GM21367 (cell line): Measurements from ENCODE around the gene MRPL4.
"Not testable (repeated sequence)": the region's sequence is repeated elsewhere in the genome, so short reads cannot be mapped to it uniquely, and the experiment has no call there.

ENCODE experiments used
- ATAC-seq: cut with Tn5 transposase; IDR thresholded peaks from one replicate; pipeline ENCODE4 v1.9.1; 2021; ENCODE audit not compliant: unreplicated experiment

The MRPL4 gene

DNA sequence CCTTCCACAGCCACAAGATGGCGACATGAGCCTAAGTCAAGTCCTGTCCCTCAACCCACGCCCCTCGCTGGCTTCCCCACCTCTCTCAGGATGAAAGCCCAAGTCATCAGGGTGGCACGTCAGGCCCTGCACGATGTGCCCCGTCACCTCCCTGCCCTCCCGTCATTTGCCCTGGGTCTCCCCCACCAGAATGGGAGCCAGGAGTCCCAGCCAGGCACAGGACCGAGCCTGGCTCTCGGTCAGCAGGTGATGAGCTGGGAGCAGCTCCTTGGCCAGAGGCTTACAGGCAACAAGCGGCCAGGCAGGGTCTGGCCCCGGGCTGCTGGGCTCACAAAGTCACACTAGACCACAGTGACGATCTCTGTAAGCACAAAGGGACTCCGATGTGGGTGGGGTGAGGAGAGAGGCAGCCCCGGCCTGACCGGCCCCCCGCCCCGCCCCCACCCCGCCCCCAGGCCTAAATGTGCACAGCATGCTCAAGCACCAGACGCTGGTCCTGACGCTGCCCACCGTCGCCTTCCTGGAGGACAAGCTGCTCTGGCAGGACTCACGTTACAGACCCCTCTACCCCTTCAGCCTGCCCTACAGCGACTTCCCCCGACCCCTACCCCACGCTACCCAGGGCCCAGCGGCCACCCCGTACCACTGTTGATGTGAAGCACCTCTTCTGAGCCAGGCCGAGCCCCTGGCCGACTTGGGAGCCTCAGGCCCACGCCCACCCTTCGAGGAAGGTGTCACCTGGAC lies 7.3 kb downstream of the MRPL4 start:
- ATAC-seq = no peak

DNA sequence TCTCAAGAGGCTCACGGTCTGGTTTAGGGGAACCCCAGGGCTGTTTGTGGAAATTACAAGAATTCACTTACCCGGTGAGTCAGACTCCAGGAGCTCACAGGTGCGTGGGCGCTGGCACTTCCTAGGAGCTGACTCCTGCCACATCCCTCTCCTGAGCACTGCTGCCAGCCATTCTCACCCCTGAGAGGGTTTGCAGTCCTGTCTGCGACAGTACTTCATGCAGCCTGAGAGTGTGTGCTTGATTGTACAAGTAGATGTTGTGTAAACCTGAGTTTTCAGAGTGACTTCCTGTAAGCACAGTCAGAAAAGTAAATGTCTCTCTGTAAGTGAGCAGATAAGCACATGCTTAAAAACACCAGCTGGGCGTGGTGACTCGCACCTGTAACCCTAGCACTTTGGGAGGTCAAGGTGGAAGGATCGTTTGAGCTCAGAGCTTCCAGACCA lies 8.1 kb downstream of the MRPL4 start:
- ATAC-seq = no peak

DNA sequence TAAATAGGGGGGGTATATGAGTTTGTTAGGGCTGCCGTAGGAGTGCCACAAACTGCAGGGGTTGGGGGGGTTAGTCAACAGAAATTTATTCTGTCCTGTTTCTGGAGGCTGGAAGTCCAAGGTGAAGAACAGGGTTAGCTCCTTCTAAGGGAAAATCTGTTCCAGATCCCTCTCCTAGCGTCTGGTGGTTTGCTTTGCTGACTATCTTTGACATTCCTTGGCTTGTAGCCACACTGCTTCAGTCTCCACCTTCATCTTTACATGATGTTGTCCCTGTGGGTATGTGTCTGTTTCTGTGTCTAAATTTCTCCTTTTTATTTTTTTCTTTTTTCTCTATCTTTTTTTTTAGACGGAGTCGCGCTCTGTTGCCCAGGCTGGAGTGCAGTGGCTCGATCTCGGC lies 10.8 kb downstream of the MRPL4 start:
- ATAC-seq = no peak

DNA sequence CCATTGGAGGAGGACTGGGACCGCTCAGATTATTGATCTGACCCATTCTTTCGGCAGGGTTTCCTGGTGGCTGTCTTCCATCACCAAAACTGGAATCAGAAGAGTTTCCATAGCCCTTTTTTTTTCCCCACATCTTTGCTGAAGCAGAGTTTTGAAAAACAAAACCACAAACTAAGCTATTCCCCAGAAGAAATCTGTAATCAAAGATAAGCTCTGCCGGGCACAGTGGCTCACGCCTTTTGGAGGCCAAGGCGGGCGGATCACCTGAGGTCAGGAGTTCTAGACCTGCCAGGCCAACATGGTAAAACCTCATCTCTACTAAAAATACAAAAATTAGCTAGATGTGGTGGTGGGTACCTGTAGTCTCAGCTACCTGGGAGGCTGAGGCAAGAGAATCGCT lies 14.7 kb downstream of the MRPL4 start:
- ATAC-seq = no peak

DNA sequence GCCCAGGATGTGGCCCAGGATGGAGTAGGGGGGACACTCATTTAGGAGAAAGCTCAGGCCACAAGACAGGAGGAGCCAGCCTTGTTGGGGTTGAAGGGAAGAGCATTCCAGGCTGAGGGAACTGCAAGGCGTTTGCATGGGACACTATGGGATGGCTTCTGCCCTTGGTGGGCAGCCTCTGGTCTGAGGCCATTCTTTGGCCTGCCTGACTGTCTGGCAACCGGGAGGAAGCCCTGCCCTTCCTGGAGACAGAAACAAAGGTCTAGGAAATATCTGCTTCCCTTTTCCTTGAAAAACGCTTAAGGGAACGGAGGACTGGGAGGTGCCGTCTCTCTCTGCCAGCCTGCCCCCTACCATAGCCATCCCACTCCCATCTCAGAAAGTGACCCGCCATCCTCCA lies 16.1 kb downstream of the MRPL4 start:
- no peak for ATAC-seq

DNA sequence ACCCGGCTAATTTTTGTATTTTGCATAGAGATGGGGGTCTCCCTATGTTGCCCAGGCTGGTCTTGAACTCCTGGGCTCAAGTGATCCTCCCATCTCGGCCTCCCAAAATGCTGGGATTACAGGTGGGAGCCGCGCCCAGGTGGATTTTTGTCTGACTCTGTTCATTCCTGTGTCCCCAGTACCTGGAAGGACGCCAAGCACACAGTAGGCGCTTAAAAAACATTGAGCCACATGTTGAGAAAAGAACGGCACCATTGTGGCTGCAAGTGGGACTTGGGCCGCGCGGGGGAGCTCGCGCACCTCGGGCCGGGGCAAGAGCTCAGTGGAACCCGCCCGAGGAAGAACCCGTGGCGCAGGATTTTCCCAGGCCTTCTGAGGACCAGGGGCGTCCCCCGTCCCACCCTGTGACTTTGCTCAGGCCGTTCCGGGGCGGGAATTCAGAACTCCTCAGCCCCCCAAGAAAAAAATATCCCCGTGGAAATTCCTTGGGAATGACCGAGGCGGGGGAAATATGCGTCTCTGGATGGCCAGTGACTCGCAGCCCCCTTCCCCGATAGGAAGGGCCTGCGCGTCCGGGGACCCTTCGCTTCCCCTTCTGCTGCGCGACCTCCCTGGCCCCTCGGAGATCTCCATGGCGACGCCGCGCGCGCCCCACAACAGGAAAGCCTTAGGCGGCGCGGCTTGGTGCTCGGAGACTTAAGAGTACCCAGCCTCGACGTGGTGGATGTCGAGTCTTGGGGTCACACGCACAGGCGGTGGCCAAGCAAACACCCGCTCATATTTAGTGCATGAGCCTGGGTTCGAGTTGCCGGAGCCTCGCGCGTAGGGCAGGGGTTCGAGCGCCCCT lies 17.5 kb downstream of the MRPL4 start:
- ATAC-seq = no peak

DNA sequence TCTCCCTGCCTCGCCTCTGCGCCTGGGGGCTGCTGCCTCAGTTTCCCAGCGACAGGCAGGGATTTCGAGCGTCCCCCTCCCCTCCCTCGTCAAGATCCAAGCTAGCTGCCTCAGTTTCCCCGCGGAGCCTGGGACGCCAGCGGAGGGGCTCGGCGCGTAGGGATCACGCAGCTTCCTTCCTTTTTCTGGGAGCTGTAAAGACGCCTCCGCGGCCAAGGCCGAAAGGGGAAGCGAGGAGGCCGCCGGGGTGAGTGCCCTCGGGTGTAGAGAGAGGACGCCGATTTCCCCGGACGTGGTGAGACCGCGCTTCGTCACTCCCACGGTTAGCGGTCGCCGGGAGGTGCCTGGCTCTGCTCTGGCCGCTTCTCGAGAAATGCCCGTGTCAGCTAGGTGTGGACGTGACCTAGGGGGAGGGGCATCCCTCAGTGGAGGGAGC lies 18.2 kb downstream of the MRPL4 start:
- no peak for ATAC-seq

DNA sequence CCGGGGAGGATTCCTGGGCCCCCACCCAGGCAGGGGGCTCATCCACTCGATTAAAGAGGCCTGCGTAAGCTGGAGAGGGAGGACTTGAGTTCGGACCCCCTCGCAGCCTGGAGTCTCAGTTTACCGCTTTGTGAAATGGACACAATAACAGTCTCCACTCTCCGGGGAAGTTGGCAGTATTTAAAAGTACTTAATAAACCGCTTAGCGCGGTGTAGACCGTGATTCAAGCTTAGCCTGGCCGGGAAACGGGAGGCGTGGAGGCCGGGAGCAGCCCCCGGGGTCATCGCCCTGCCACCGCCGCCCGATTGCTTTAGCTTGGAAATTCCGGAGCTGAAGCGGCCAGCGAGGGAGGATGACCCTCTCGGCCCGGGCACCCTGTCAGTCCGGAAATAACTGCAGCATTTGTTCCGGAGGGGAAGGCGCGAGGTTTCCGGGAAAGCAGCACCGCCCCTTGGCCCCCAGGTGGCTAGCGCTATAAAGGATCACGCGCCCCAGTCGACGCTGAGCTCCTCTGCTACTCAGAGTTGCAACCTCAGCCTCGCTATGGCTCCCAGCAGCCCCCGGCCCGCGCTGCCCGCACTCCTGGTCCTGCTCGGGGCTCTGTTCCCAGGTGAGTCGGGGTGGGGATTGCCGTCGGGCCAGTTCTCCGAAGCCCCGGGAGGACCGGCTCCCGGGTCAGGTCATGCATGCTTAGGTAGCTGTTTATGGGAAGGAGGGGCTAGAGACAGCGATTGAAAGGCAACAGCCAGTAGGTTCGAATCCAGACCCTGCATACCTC lies 18.8 kb downstream of the MRPL4 start, which contains the start of gene ICAM1:
TSS of gene ICAM1 (plus strand) at position 505 of the 779 bp plus-strand sequence. CDS start at position 545, 40 bp downstream.
- no peak for ATAC-seq

DNA sequence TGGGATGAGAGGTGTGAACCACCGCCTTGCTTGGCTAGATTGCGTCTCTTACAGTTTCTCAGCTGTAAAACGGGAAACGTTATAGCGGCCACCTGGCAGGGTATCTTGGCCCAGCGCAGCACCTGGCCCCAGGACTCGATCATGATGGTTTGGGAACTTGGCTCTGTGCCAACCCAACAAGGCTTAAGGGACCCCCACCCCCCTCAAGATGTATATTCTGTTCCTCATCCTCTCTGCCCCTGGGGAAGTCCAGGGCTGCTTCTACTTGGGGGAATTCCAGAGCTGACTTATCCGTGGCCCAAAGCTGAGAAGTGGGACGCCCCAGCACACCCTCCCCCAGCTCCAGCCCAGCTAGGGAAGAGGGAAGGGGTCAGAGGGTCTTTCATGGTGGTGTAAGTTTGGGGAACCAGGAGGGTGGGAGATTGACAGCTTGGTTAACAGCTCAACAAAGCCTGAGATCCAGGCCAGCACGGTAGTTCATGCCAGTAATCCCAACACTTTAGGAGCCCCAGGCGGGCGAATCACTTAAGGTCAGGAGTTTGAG lies 19.6 kb downstream of the MRPL4 start:
- no peak for ATAC-seq

DNA sequence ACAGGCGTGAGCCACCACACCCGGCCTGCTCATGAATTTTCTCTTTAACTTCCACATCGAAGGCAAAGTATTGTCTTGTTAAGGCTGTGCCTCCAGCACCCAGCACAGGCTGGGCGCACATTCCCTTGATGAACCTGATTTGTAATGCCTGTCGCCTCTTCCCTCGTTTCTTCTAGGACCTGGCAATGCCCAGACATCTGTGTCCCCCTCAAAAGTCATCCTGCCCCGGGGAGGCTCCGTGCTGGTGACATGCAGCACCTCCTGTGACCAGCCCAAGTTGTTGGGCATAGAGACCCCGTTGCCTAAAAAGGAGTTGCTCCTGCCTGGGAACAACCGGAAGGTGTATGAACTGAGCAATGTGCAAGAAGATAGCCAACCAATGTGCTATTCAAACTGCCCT lies 22.6 kb downstream of the MRPL4 start:
- ATAC-seq = no peak

DNA sequence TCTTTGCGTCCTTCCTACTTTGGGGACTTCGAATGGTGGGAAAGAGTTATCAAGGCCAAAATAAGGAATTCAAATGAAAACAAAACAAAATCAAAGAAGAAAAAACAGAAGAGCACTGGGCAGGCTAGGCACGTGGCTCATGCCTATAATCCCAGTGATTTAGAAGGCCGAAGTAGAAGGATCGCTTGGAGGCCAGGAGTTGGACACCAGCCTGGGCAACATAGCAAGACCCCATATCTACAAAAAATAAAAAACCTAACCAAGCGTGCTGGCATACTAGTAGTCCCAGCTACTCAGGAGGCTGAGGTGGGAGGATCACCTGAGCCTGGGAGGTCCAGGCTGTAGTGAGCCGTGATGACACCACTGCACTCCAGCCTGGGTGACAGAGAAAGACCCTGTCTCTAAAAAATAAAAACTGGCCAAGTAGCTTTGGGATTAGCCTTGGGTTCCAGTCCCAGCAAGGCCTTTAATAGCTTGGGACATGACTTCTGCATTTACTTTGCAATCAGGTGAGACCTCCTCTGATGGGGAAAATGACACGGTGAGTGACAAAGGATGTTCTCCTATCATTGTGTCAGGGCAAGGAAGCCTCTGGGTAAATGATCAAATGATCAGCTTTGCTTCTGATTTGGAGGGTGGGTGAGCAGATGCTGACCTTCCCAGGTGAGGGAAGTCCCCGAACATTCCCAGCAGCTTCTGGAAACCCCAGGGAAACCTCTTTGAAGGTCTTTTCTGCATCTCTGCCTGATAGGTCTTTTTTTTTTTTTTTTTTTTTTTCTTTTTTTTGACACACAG lies 26.0 kb downstream of the MRPL4 start:
- no peak for ATAC-seq

DNA sequence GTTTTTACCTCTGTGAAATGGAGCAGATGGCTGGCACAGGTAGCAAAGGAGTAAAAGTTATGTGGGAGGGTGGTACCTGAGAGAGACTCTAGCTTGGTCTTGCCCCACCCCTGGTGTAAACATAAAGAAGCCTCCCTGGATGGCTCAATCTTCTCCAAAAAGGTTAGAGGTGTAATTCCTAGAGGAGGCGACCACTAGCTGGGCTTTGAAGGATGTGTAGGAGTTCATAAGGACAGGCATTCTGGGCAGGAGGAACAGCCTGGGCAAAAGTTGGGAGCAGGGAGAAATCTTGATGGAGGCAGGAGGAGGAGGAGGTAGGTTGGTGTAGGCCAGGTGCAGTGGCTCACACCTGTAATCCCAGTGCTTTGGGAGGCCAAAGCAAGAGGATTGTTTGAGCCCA lies 26.9 kb downstream of the MRPL4 start:
- ATAC-seq = no peak

DNA sequence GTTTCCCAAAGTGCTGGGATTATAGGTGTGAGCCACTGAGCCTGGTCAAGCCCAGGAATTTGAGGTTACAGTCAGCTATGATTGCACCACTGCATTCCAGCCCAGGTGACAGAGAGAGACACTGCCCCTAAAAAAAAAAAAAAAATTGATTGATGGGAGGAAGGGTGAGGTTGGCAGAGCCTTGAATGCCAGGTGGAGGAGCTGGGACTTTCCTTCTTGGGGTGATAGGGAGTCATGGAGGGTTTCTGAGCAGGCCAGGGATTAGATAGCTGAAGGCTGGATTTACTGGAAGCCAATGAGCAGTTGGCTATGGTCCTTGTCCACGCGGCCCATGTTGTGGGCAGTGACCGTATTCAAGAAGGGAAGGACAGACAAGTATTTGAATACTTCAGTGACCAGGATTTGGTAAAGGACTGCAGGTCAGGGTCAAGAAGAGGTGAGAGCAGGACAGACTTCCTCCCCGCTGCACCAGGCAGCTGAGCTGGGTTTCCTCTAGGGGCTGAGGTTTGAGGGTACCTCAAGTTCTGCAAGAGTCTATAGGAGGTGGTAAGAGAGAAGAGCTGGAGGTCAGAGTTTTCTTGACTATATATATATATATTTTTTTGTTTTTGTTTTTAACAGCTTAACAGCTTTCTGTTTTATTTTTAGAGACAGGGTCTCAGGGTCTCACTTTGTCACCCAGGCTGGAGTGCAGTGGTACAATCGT lies 27.9 kb downstream of the MRPL4 start:
- ATAC-seq = no peak

DNA sequence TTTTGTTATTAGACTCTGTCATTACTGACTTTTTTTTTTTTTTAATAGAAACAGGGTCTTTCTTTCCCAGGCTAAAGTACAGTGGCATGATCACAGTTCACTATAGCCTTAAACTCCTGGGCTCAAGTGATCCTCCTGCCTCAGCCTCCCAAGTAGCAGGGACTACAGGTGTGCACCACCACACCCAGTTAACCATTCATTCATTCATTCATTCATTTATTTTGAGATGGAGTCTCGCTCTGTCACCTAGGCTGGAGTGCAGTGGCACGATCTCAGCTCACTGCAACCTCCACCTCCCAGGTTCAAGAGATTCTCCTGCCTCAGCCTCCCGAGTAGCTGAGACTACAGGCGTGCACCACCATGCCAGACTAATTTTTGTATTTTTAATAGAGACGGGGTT lies 30.0 kb downstream of the MRPL4 start:
- ATAC-seq = not testable (repeated sequence)

DNA sequence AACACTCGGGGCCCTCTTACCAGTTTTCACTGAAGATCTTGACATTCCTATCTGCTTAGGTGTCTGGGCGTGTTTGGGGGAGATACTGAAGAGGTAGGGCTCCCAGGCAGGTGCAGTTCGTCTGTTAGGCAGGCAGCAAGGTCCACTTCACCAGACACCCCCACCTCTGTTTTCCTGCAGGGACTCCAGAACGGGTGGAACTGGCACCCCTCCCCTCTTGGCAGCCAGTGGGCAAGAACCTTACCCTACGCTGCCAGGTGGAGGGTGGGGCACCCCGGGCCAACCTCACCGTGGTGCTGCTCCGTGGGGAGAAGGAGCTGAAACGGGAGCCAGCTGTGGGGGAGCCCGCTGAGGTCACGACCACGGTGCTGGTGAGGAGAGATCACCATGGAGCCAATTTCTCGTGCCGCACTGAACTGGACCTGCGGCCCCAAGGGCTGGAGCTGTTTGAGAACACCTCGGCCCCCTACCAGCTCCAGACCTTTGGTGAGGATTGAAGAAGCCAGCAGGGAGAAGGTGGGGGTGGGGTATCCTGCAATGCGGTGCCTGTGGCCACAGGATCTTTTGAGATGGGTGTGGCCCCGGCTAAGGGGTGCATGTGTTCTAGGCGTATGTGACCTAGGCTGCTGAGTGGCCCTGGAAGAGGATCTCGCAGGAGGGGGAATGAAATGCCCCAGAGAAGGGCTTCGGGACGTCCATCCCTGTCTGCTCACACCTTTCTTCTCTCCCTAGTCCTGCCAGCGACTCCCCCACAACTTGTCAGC lies 31.5 kb downstream of the MRPL4 start:
- no peak for ATAC-seq

DNA sequence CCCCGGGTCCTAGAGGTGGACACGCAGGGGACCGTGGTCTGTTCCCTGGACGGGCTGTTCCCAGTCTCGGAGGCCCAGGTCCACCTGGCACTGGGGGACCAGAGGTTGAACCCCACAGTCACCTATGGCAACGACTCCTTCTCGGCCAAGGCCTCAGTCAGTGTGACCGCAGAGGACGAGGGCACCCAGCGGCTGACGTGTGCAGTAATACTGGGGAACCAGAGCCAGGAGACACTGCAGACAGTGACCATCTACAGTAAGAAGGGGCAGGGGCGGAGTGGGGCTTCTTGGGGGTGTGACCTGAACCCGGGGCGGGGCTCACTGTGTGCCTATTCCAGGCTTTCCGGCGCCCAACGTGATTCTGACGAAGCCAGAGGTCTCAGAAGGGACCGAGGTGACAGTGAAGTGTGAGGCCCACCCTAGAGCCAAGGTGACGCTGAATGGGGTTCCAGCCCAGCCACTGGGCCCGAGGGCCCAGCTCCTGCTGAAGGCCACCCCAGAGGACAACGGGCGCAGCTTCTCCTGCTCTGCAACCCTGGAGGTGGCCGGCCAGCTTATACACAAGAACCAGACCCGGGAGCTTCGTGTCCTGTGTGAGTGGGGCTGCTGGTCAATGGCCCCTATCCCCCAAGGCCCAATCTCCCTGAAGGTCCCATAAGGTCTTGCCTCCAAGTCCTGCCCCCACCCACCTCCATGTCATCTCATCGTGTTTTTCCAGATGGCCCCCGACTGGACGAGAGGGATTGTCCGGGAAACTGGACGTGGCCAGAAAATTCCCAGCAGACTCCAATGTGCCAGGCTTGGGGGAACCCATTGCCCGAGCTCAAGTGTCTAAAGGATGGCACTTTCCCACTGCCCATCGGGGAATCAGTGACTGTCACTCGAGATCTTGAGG lies 32.3 kb downstream of the MRPL4 start:
- no peak for ATAC-seq

DNA sequence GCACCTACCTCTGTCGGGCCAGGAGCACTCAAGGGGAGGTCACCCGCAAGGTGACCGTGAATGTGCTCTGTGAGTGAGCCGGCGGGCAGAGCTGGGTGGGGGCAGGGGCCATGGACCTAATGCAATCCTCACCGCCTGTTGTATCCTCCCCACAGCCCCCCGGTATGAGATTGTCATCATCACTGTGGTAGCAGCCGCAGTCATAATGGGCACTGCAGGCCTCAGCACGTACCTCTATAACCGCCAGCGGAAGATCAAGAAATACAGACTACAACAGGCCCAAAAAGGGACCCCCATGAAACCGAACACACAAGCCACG lies 32.9 kb downstream of the MRPL4 start:
- no peak for ATAC-seq

DNA sequence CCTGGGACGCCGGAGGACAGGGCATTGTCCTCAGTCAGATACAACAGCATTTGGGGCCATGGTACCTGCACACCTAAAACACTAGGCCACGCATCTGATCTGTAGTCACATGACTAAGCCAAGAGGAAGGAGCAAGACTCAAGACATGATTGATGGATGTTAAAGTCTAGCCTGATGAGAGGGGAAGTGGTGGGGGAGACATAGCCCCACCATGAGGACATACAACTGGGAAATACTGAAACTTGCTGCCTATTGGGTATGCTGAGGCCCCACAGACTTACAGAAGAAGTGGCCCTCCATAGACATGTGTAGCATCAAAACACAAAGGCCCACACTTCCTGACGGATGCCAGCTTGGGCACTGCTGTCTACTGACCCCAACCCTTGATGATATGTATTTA lies 33.4 kb downstream of the MRPL4 start:
- no peak for ATAC-seq
